H9 (cell line): Measurements from ENCODE around the gene CHST8. TPM values are rescaled to one million over a fixed set of nuclear protein-coding genes. Genes with fewer than 3 reads are reported as not detected.
"Not testable (repeated sequence)": the region's sequence is repeated elsewhere in the genome, so short reads cannot be mapped to it uniquely, and the experiment has no call there.

Experiments used
- DNase-seq: peaks from one replicate; pipeline ENCODE4 v3.0.0-alpha.2; 2017
- H2AFZ ChIP-seq: one replicate; pipeline ENCODE4 v1.6.1; 2013; ENCODE audit warnings: mild to moderate bottlenecking, low read length, control low read depth, moderate library complexity
- H2AK5ac ChIP-seq: 2 replicates; pipeline ENCODE4 v1.6.1; 2013; ENCODE audit warnings: low read length, control low read depth, mixed read lengths; ENCODE audit not compliant: insufficient read length
- H2BK120ac ChIP-seq: one replicate; pipeline ENCODE4 v1.6.1; 2013; ENCODE audit warnings: low read depth, mild to moderate bottlenecking, low read length, control low read depth, inconsistent platforms; ENCODE audit not compliant: poor library complexity, severe bottlenecking
- H2BK12ac ChIP-seq: 2 replicates; pipeline ENCODE4 v1.6.1; 2013; ENCODE audit warnings: low read length, control low read depth, mixed read lengths, low read depth; ENCODE audit not compliant: insufficient read length
- H2BK15ac ChIP-seq: 2 replicates; pipeline ENCODE4 v1.6.1; 2013; ENCODE audit warnings: low read depth, low read length, control low read depth
- H2BK20ac ChIP-seq: one replicate; pipeline ENCODE4 v1.6.1; 2013; ENCODE audit warnings: low read depth, mild to moderate bottlenecking, low read length, control low read depth, inconsistent platforms; ENCODE audit not compliant: poor library complexity, severe bottlenecking
- H2BK5ac ChIP-seq: 2 replicates; pipeline ENCODE4 v1.6.1; 2013; ENCODE audit warnings: low read length, control low read depth, mixed read lengths; ENCODE audit not compliant: insufficient read length
- H3K14ac ChIP-seq: 2 replicates; pipeline ENCODE4 v1.6.1; 2013; ENCODE audit warnings: low read length, control low read depth; ENCODE audit not compliant: insufficient read depth
- H3K18ac ChIP-seq: 2 replicates; pipeline ENCODE4 v1.6.1; 2013; ENCODE audit warnings: low read depth, mild to moderate bottlenecking, mixed read lengths, low read length, control low read depth; ENCODE audit not compliant: insufficient read length
- H3K23ac ChIP-seq: 2 replicates; pipeline ENCODE4 v1.6.1; 2013; ENCODE audit warnings: low read length, control low read depth, mixed read lengths, low read depth; ENCODE audit not compliant: insufficient read length
- H3K23me2 ChIP-seq: 2 replicates; pipeline ENCODE4 v1.6.1; 2013; ENCODE audit warnings: low read depth, mild to moderate bottlenecking, mixed read lengths, low read length, control low read depth; ENCODE audit not compliant: insufficient read length, poor library complexity, severe bottlenecking
- H3K27ac ChIP-seq: 2 replicates; pipeline ENCODE4 v1.5.1; 2013; ENCODE audit warnings: low read length, control low read depth, mixed read lengths, low read depth; ENCODE audit not compliant: insufficient read length
- H3K27me3 ChIP-seq: 2 replicates; pipeline ENCODE4 v1.6.1; 2013; ENCODE audit warnings: low read length, control low read depth, inconsistent platforms; ENCODE audit not compliant: insufficient read depth
- H3K4ac ChIP-seq: 2 replicates; pipeline ENCODE4 v1.6.1; 2013; ENCODE audit warnings: low read depth, mild to moderate bottlenecking, control low read depth, inconsistent platforms, low read length, moderate library complexity
- H3K4me1 ChIP-seq: 2 replicates; pipeline ENCODE4 v1.6.1; 2013; ENCODE audit warnings: low read length, control low read depth, inconsistent platforms; ENCODE audit not compliant: insufficient read depth
- H3K4me2 ChIP-seq: 2 replicates; pipeline ENCODE4 v1.6.1; 2013; ENCODE audit warnings: low read length, control low read depth, mixed read lengths; ENCODE audit not compliant: insufficient read length, insufficient read depth
- H3K56ac ChIP-seq: 2 replicates; pipeline ENCODE4 v1.6.1; 2013; ENCODE audit warnings: low read depth, mild to moderate bottlenecking, mixed read lengths, low read length, control low read depth; ENCODE audit not compliant: insufficient read length
- H3K79me1 ChIP-seq: 2 replicates; pipeline ENCODE4 v1.6.1; 2013; ENCODE audit warnings: low read depth, mild to moderate bottlenecking, moderate library complexity, low read length, control low read depth, inconsistent platforms; ENCODE audit not compliant: insufficient read depth, poor library complexity, severe bottlenecking
- H3K79me2 ChIP-seq: 2 replicates; pipeline ENCODE4 v1.6.1; 2013; ENCODE audit warnings: low read length, control low read depth, inconsistent platforms; ENCODE audit not compliant: insufficient read depth
- H3K9ac ChIP-seq: 2 replicates; pipeline ENCODE4 v1.6.1; 2013; ENCODE audit warnings: low read length, control low read depth, mixed read lengths; ENCODE audit not compliant: insufficient read length; ENCODE audit errors: extremely low read depth
- H3K9me3 ChIP-seq: one replicate; pipeline ENCODE4 v1.6.1; 2013; ENCODE audit warnings: low read depth, low read length, inconsistent platforms; ENCODE audit not compliant: control insufficient read depth
- H3T11ph ChIP-seq: one replicate; pipeline ENCODE4 v1.6.1; 2013; ENCODE audit warnings: mild to moderate bottlenecking, low read length, control low read depth, inconsistent platforms
- H4K20me1 ChIP-seq: one replicate; pipeline ENCODE4 v1.6.1; 2013; ENCODE audit not compliant: control insufficient read depth, insufficient read length, insufficient read depth
- H4K5ac ChIP-seq: 2 replicates; pipeline ENCODE4 v1.6.1; 2013; ENCODE audit warnings: low read depth, mild to moderate bottlenecking, mixed read lengths, low read length, control low read depth; ENCODE audit not compliant: insufficient read length
- H4K8ac ChIP-seq: replicated peaks from 2 replicates; pipeline ENCODE4 v1.6.1; 2013; ENCODE audit warnings: low read length, control low read depth, mixed read lengths, low read depth; ENCODE audit not compliant: insufficient read length
- H4K91ac ChIP-seq: 2 replicates; pipeline ENCODE4 v1.6.1; 2013; ENCODE audit warnings: low read depth, mild to moderate bottlenecking, moderate library complexity, mixed read lengths, low read length, control low read depth; ENCODE audit not compliant: insufficient read length
- H3K27ac Mint-ChIP-seq, 3 experiments: 2 replicates in 2 of 3; 3 replicates in 1 of 3; pipeline ENCODE4 v1.8.0; 2020 to 2021; ENCODE audit warnings: mixed read lengths in 3 of 3, mild to moderate bottlenecking in 1 of 3, moderate library complexity in 1 of 3
- H3K27me3 Mint-ChIP-seq: 2 replicates; pipeline ENCODE4 v1.8.0; 2021; ENCODE audit warnings: low read depth, mild to moderate bottlenecking, moderate library complexity, mixed read lengths
- H3K36me3 Mint-ChIP-seq, 3 experiments: 2 replicates in 2 of 3; 3 replicates in 1 of 3; pipeline ENCODE4 v1.8.0; 2020 to 2021; ENCODE audit warnings: low read depth in 3 of 3, mixed read lengths in 3 of 3; ENCODE audit not compliant: insufficient read depth in 1 of 3
- H3K4me1 Mint-ChIP-seq, 2 experiments: 2 replicates each; pipeline ENCODE4 v1.8.0; 2020; ENCODE audit warnings: mixed read lengths in 2 of 2
- H3K4me3 Mint-ChIP-seq, 2 experiments: 2 replicates in 1 of 2; 3 replicates in 1 of 2; pipeline ENCODE4 v1.8.0; 2020 to 2021; ENCODE audit warnings: mild to moderate bottlenecking in 2 of 2, mixed read lengths in 2 of 2, moderate library complexity in 1 of 2
- H3K9me3 Mint-ChIP-seq, 2 experiments: 2 replicates in 1 of 2; 3 replicates in 1 of 2; pipeline ENCODE4 v1.8.0; 2020; ENCODE audit warnings: mild to moderate bottlenecking in 2 of 2, mixed read lengths in 2 of 2, moderate library complexity in 1 of 2
- CTCF ChIP-seq: fragments of 200-600 bp; sonication (generic); conservative IDR thresholded peaks from 3 replicates; pipeline ENCODE4 v1.8.0; 2021; ENCODE audit warnings: antibody characterized with exemption, mild to moderate bottlenecking
- WGBS: extraction: QIAGEN DNeasy Blood & Tissue Kit; methylation state at CpG from one replicate; pipeline ENCODE4 v1.1.7; 2013; ENCODE audit warnings: missing lambda C conversion rate, low lambda C conversion rate, mixed read lengths; ENCODE audit not compliant: insufficient read length; ENCODE audit errors: extremely low coverage; 5-methylcytosine and 5-hydroxymethylcytosine counted together
- total RNA-seq: library from RNA; stranded (reverse); gene quantifications from 2 replicates; pipeline ENCODE4 v1.2.1, GENCODE V29; 2021

Gene CHST8
- total RNA-seq, 1 experiment from 2014 or later = 5.1 TPM

- TF ChIP-seq CTCF = no peak
- H3K36me3 Mint-ChIP-seq = peaks cover 4 to 10% (median 6%) of the 10 kb centered on the region in 3 experiments; a peak in 6 of 7 replicates
- no peak overlapping the region for H4K5ac ChIP-seq
- H3K27me3 ChIP-seq = no peaks in the 10 kb centered on the region
- no peak overlapping the region for H3K9ac ChIP-seq
- no peak overlapping the region for H2BK12ac ChIP-seq
- no peak overlapping the region for H3K4me2 ChIP-seq
- peaks cover 7% of the 10 kb centered on the region; the same call in 1 of the 2 replicates for H3K4me1 ChIP-seq
- no peak overlapping the region for H3K23ac ChIP-seq
- H3K4ac ChIP-seq = no peak overlapping the region
- H3K18ac ChIP-seq = no peak overlapping the region
- peaks cover 25% of the 10 kb centered on the region in 2 experiments for H3K9me3 Mint-ChIP-seq
- H4K91ac ChIP-seq = no peak overlapping the region
- H3K27me3 Mint-ChIP-seq = peaks cover 10% of the 10 kb centered on the region
- H3K4me3 Mint-ChIP-seq = no peak overlapping the region
- no peak overlapping the region for H2AK5ac ChIP-seq
- H3K4me1 Mint-ChIP-seq = peaks cover 14 to 23% of the 10 kb centered on the region in 2 experiments
- H3K14ac ChIP-seq = no peak overlapping the region
- peaks cover 5% of the 10 kb centered on the region for H3K9me3 ChIP-seq
- H2AFZ ChIP-seq = no peak overlapping the region
- H2BK20ac ChIP-seq = no peak overlapping the region
- H2BK15ac ChIP-seq = no peak overlapping the region
- no peaks in the 10 kb centered on the region for H3K23me2 ChIP-seq
- H3T11ph ChIP-seq = no peak overlapping the region
- H4K20me1 ChIP-seq = no peaks in the 10 kb centered on the region
- WGBS = no CpG with 5 or more reads among the region's 5 CpGs
- no peak overlapping the region for H4K8ac ChIP-seq
- DNase-seq = no peak
- H2BK5ac ChIP-seq = no peak overlapping the region
- H3K27ac Mint-ChIP-seq = no peak overlapping the region
- H3K27ac ChIP-seq = no peak overlapping the region
- no peaks in the 10 kb centered on the region for H3K79me2 ChIP-seq
- H2BK120ac ChIP-seq = no peak overlapping the region
- no peaks in the 10 kb centered on the region for H3K79me1 ChIP-seq
- H3K56ac ChIP-seq = no peak overlapping the region
Measured at GRCh38 chr19:33604651-33605050, 17.1 kb upstream of the CHST8 start.

- H3K4me2 ChIP-seq, DNase-seq, H3K23me2 ChIP-seq, H3K23ac ChIP-seq, H3K79me1 ChIP-seq, H3K27ac ChIP-seq, H3K4ac ChIP-seq, H2AK5ac ChIP-seq, H2AFZ ChIP-seq, H3K27ac Mint-ChIP-seq, H3T11ph ChIP-seq, H3K4me1 ChIP-seq, H3K79me2 ChIP-seq, H4K8ac ChIP-seq, H2BK12ac ChIP-seq, H4K91ac ChIP-seq, H2BK15ac ChIP-seq, H3K27me3 ChIP-seq, H2BK20ac ChIP-seq, H3K4me3 Mint-ChIP-seq, H3K56ac ChIP-seq, H4K20me1 ChIP-seq, H3K18ac ChIP-seq, H3K14ac ChIP-seq, H2BK120ac ChIP-seq, H4K5ac ChIP-seq, H3K9ac ChIP-seq, H2BK5ac ChIP-seq, H3K9me3 ChIP-seq: not testable (repeated sequence)
- Mint-ChIP-seq H3K27me3 (peaks cover 10% of the 10 kb centered on the region), H3K4me1 (peaks cover 14 to 23% of the 10 kb centered on the region in 2 experiments), H3K9me3 (peaks cover 31 to 33% of the 10 kb centered on the region in 2 experiments), H3K36me3 (peaks cover 3 to 16% (median 6%) of the 10 kb centered on the region in 3 experiments; a peak in 6 of 7 replicates)
- WGBS = no CpG with 5 or more reads among the region's 5 CpGs
Measured at GRCh38 chr19:33605803-33606295, 15.9 kb upstream of the CHST8 start.
